Hepatocyte (in vitro differentiated cells): ENCODE results near the gene GON7. TPM values are rescaled to one million over a fixed set of nuclear protein-coding genes. Genes with fewer than 3 reads are reported as not detected.
"Not testable (repeated sequence)": the region's sequence is repeated elsewhere in the genome, so short reads cannot be mapped to it uniquely, and the experiment has no call there.

ENCODE experiments used
- DNase-seq: peaks from one replicate; pipeline ENCODE4 v3.0.0-alpha.2; 2016; ENCODE audit warnings: low spot score
- H2AFZ ChIP-seq: fragments of 200-600 bp; sonication (generic); 2 replicates; pipeline ENCODE4 v1.6.0; 2016; ENCODE audit warnings: antibody characterized with exemption, mild to moderate bottlenecking
- H3K27ac ChIP-seq: fragments of 200-600 bp; sonication (generic); 2 replicates; pipeline ENCODE4 v1.5.1; 2016; ENCODE audit warnings: mild to moderate bottlenecking
- H3K27me3 ChIP-seq: fragments of 200-600 bp; sonication (generic); 2 replicates; pipeline ENCODE4 v1.6.1; 2016
- H3K36me3 ChIP-seq: fragments of 200-600 bp; sonication (generic); replicated peaks from 2 replicates; pipeline ENCODE4 v1.5.1; 2016; ENCODE audit warnings: low read depth; ENCODE audit not compliant: insufficient read depth
- H3K4me1 ChIP-seq: fragments of 200-600 bp; sonication (generic); 2 replicates; pipeline ENCODE4 v1.5.1; 2016; ENCODE audit warnings: mild to moderate bottlenecking, moderate library complexity; ENCODE audit not compliant: insufficient read depth
- H3K4me2 ChIP-seq: fragments of 200-600 bp; sonication (generic); 2 replicates; pipeline ENCODE4 v1.6.0; 2016
- H3K4me3 ChIP-seq: fragments of 200-600 bp; sonication (generic); 2 replicates; pipeline ENCODE4 v1.5.1; 2016; ENCODE audit warnings: mild to moderate bottlenecking
- H3K79me2 ChIP-seq: fragments of 200-600 bp; sonication (generic); 2 replicates; pipeline ENCODE4 v1.6.0; 2017; ENCODE audit warnings: mild to moderate bottlenecking
- H3K9me2 ChIP-seq: fragments of 200-600 bp; sonication (generic); replicated peaks from 2 replicates; pipeline ENCODE4 v1.6.0; 2017; ENCODE audit warnings: mild to moderate bottlenecking; ENCODE audit not compliant: insufficient read depth
- H3K9me3 ChIP-seq: fragments of 200-600 bp; sonication (generic); 2 replicates; pipeline ENCODE4 v1.5.1; 2016; ENCODE audit warnings: low read depth, mild to moderate bottlenecking
- H4K20me1 ChIP-seq: fragments of 200-600 bp; sonication (generic); 2 replicates; pipeline ENCODE4 v1.6.0; 2016; ENCODE audit warnings: mild to moderate bottlenecking; ENCODE audit not compliant: insufficient read depth, poor library complexity, severe bottlenecking
- EZH2 ChIP-seq: fragments of 200-600 bp; sonication (generic); IDR thresholded peaks from 2 replicates; pipeline ENCODE4 v1.6.1; 2016; ENCODE audit warnings: antibody characterized with exemption, mild to moderate bottlenecking, borderline replicate concordance
- EZH2phosphoT487 ChIP-seq: fragments of 200-600 bp; sonication (generic); IDR thresholded peaks from one replicate; pipeline ENCODE4 v1.6.1; 2018; ENCODE audit warnings: antibody characterized with exemption, mild to moderate bottlenecking, low read depth, moderate library complexity; ENCODE audit not compliant: unreplicated experiment, severe bottlenecking
- WGBS: methylation state at CpG from one replicate; pipeline ENCODE4 v1.1.6; 2016; ENCODE audit warnings: low lambda C conversion rate; ENCODE audit errors: missing lambda C conversion rate; 5-methylcytosine and 5-hydroxymethylcytosine counted together
- polyA plus RNA-seq: library from polyadenylated mRNA; unstranded; fragments of >200 nt; fragmentation: Nextera tagmentation; extraction: Ambion mirVana; gene quantifications from 2 replicates; pipeline ENCODE4 v1.2.1, GENCODE V29; 2016
- total RNA-seq: library from RNA; depleted of rRNA; stranded (reverse); fragments of >200 nt; gene quantifications from 2 replicates; pipeline ENCODE4 v1.2.3, GENCODE V29; 2014
- TF ChIP-seq, protein P1 (sequence below): fragments of 200-600 bp; sonication (generic); IDR thresholded peaks from 2 replicates; pipeline ENCODE4 v1.5.1; 2016; ENCODE audit warnings: antibody characterized with exemption, mild to moderate bottlenecking; ENCODE audit not compliant: poor library complexity

Gene GON7
- total and polyA plus RNA-seq, 2 experiments from 2014 or later, result 13.7 to 22.7 TPM

DNA sequence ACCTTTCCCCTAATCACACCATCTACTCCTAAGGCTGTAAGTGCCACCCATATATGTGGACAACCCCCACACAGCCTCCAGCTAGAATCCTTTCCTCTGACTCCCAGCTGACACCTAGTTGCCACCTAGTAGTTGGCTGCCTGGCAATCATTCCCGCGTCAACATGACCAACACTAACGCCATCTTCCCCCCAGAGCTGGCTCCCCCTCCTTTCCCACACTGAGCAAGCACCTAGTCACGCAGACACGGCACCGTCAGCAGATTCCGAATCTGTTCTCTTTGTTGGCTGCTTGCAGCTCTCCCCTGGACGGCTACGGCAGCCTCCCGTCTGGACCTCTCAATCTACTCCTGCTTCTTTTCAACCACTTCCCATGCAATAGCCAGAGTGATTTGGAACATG lies 27.9 kb upstream of the GON7 start:
- Histone ChIP-seq H4K20me1 (no peaks in the 10 kb centered on the region), H3K4me2 (no peak overlapping the region), H2AFZ (no peak overlapping the region), H3K27me3 (no peaks in the 10 kb centered on the region), H3K36me3 (no peaks in the 10 kb centered on the region), H3K9me2 (no peaks in the 10 kb centered on the region), H3K4me1 (no peaks in the 10 kb centered on the region), H3K9me3 (no peaks in the 10 kb centered on the region), H3K79me2 (no peaks in the 10 kb centered on the region), H3K4me3 (no peak overlapping the region), H3K27ac (no peak overlapping the region)
- no peak for DNase-seq
- WGBS, result 57% methylated on average over 10 of the region's 10 CpGs
- TF ChIP-seq EZH2phosphoT487 (no peak), EZH2 (no peak)
- TF ChIP-seq, protein P1, sequence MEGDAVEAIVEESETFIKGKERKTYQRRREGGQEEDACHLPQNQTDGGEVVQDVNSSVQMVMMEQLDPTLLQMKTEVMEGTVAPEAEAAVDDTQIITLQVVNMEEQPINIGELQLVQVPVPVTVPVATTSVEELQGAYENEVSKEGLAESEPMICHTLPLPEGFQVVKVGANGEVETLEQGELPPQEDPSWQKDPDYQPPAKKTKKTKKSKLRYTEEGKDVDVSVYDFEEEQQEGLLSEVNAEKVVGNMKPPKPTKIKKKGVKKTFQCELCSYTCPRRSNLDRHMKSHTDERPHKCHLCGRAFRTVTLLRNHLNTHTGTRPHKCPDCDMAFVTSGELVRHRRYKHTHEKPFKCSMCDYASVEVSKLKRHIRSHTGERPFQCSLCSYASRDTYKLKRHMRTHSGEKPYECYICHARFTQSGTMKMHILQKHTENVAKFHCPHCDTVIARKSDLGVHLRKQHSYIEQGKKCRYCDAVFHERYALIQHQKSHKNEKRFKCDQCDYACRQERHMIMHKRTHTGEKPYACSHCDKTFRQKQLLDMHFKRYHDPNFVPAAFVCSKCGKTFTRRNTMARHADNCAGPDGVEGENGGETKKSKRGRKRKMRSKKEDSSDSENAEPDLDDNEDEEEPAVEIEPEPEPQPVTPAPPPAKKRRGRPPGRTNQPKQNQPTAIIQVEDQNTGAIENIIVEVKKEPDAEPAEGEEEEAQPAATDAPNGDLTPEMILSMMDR, result no peak

DNA sequence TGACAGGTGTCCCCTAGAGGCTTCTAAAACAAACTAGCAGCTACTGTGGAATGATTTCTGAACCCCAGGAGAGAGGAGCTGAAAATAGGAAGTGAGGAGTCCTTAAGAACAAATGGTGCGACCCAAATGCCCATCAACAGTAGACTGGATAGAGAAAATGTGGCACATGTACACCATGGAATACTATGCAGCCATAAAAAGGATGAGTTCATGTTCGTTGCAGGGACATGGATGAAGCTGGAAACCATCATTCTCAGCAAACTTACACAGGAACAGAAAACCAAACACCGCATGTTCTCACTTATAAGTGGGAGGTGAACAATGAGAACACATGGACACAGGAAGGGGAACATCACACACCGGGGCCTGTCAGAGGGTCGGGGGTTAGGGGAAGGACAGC lies 26.2 kb upstream of the GON7 start:
- 93% methylated on average over 5 of the region's 5 CpGs for WGBS
- H3K79me2 ChIP-seq, H3K9me2 ChIP-seq, H3K4me2 ChIP-seq, H3K27ac ChIP-seq, H4K20me1 ChIP-seq, H3K36me3 ChIP-seq, H3K27me3 ChIP-seq, DNase-seq, H3K4me3 ChIP-seq, H3K4me1 ChIP-seq, H2AFZ ChIP-seq, H3K9me3 ChIP-seq: not testable (repeated sequence)

DNA sequence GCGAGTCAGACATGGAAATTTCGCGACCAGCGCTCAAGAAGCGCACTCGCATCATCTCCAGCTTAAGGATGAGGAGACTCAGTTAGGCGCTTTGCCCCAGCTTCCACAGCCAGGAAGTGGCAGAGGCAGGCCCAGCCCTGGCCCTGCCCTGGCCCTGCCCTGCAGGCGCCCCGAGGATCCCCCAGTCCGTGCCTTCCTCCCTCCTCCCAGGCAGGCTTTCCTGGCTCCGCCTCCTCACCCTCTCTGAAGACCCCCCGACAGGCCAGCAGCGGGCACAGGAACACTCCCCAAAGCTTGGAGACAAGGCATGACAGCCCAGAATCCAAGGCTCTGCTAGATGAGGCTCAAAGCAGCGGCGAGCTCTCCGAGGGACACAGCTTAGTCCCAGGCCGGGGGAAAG lies 25.3 kb upstream of the GON7 start:
- no peak for DNase-seq
- no peaks in the 10 kb centered on the region for H3K9me2 ChIP-seq
- no peaks in the 10 kb centered on the region for H4K20me1 ChIP-seq
- no peak overlapping the region for H3K4me2 ChIP-seq
- TF ChIP-seq, protein P1, result no peak
- TF ChIP-seq EZH2 (no peak), EZH2phosphoT487 (no peak)
- H3K27me3 ChIP-seq, result no peaks in the 10 kb centered on the region
- no peak overlapping the region for H2AFZ ChIP-seq
- H3K4me1 ChIP-seq, result no peaks in the 10 kb centered on the region
- H3K9me3 ChIP-seq, result no peaks in the 10 kb centered on the region
- H3K79me2 ChIP-seq, result no peaks in the 10 kb centered on the region
- H3K27ac ChIP-seq, result no peak overlapping the region
- H3K36me3 ChIP-seq, result no peaks in the 10 kb centered on the region
- H3K4me3 ChIP-seq, result no peak overlapping the region
- 93% methylated on average over 15 of the region's 17 CpGs for WGBS

DNA sequence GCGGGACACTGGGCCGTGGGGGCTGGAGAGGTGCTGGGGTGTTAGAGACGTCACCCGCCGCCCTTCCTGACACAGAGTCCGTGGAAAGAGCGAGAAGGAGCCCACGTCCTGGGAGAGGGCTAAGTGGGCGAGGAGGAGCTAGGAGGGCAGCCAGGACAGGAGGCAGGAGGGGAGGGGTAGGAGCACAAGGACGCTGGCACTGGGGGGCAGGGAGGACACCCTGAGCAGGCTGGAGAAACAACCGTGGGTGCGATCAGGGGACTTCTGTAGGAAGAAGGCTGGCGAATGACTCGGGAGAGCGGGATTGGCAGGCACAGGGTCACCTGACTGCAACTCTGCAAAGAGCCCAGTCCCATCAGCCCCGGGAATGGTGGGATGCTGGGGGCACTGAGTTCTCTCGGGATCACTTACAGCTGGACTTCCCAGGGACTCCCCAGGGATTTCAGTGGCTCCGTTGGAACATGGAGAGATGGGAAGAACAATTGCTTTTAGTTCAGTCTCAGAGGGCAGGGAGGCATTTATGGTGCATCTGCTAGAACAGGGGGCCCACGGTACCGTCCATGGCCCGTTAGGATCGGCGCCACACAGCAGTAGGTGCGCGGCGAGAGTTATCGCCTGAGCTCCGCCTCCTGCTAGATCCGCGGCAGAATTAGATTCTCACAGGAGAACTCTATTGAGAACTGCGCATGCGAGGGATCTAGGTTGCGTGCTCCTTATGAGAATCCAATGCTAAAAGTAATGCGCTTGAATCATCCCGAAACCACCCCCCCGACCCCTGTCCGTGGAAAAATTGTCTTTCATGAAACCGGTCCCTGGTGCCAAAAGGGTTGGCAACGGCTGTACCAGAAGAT lies 24.5 kb upstream of the GON7 start:
- Histone ChIP-seq H3K4me3 (no peak overlapping the region), H3K9me3 (no peaks in the 10 kb centered on the region), H3K27ac (no peak overlapping the region), H3K4me1 (no peaks in the 10 kb centered on the region), H3K79me2 (no peaks in the 10 kb centered on the region), H3K4me2 (no peak overlapping the region), H4K20me1 (no peaks in the 10 kb centered on the region), H2AFZ (no peak overlapping the region), H3K27me3 (no peaks in the 10 kb centered on the region), H3K36me3 (no peaks in the 10 kb centered on the region), H3K9me2 (no peaks in the 10 kb centered on the region)
- WGBS, result 92% methylated on average over 33 of the region's 39 CpGs
- TF ChIP-seq, protein P1, result no peak
- TF ChIP-seq EZH2phosphoT487 (no peak), EZH2 (no peak)
- no peak for DNase-seq
